Naive thymus-derived CD4-positive, alpha-beta T cell (primary cell): Measurements from ENCODE around the gene USP37. TPM values are rescaled to one million over a fixed set of nuclear protein-coding genes. Genes with fewer than 3 reads are reported as not detected.
"Not testable (repeated sequence)": the region's sequence is repeated elsewhere in the genome, so short reads cannot be mapped to it uniquely, and the experiment has no call there.

Source experiments
- ATAC-seq: fragments of 150-1000 bp; cut with Tn5 transposase; 2 replicates; pipeline ENCODE4 v1.10.0; 2021; ENCODE audit warnings: mild to moderate bottlenecking, moderate library complexity
- CTCF ChIA-PET: fragments of 350-600 bp; sonication (Branson Sonifier 250); formaldehyde crosslinking; loops from one replicate; lab custom pipeline; 2021; ENCODE audit warnings: antibody characterized with exemption; lab: Charles Lee
- POLR2A ChIA-PET: fragments of 350-600 bp; sonication (Branson Sonifier 250); formaldehyde crosslinking; loops from one replicate; lab custom pipeline; 2021; ENCODE audit warnings: antibody characterized with exemption, inconsistent platforms; lab: Charles Lee
- DNase-seq, 9 donors: peaks; one replicate each; pipeline versions ENCODE4 v3.0.0 to v3.0.0-alpha.2; 2020 to 2022; ENCODE audit warnings: mixed read lengths in 1 of 9
- H3K27ac ChIP-seq: one replicate; pipeline ENCODE4 v1.7.0; 2013; ENCODE audit warnings: mild to moderate bottlenecking, low read depth, low read length, moderate library complexity
- H3K27me3 ChIP-seq, 2 donors: one replicate each; pipeline ENCODE4 v1.7.0; 2013; ENCODE audit warnings: low read length in 2 of 2, mild to moderate bottlenecking in 2 of 2, moderate library complexity in 2 of 2; ENCODE audit not compliant: control insufficient read depth in 2 of 2, insufficient read depth in 2 of 2
- H3K36me3 ChIP-seq, 3 experiments: 1 replicate in 2 of 3; 2 replicates in 1 of 3; pipeline ENCODE4 v1.7.0; 2013; ENCODE audit warnings: low read length in 3 of 3, mild to moderate bottlenecking in 3 of 3, moderate library complexity in 1 of 3; ENCODE audit not compliant: insufficient read depth in 3 of 3, control insufficient read depth in 2 of 3
- H3K4me1 ChIP-seq, 2 donors: one replicate each; pipeline ENCODE4 v1.7.0; 2013; ENCODE audit warnings: low read length in 2 of 2, mild to moderate bottlenecking in 2 of 2, moderate library complexity in 1 of 2; ENCODE audit not compliant: control insufficient read depth in 2 of 2, insufficient read depth in 2 of 2
- H3K4me3 ChIP-seq: 2 replicates; pipeline ENCODE4 v1.7.0; 2013; ENCODE audit warnings: mild to moderate bottlenecking, low read length
- H3K9me3 ChIP-seq, 3 experiments: 1 replicate in 2 of 3; 2 replicates in 1 of 3; pipeline ENCODE4 v1.7.0; 2013; ENCODE audit warnings: low read length in 3 of 3; ENCODE audit not compliant: control insufficient read depth in 2 of 3
- H3K27ac Mint-ChIP-seq, 9 donors: one replicate each; pipeline ENCODE4 v1.8.0; 2020 to 2022; ENCODE audit warnings: mixed read lengths in 9 of 9, mild to moderate bottlenecking in 8 of 9, moderate library complexity in 5 of 9, inconsistent platforms in 2 of 9
- H3K27me3 Mint-ChIP-seq, 5 donors: one replicate each; pipeline ENCODE4 v1.8.0; 2021 to 2022; ENCODE audit warnings: mixed read lengths in 5 of 5, mild to moderate bottlenecking in 1 of 5
- H3K36me3 Mint-ChIP-seq, 5 donors: one replicate each; pipeline ENCODE4 v1.8.0; 2020 to 2022; ENCODE audit warnings: mixed read lengths in 5 of 5, mild to moderate bottlenecking in 3 of 5, inconsistent platforms in 1 of 5
- H3K4me1 Mint-ChIP-seq, 7 donors: one replicate each; pipeline ENCODE4 v1.8.0; 2020 to 2022; ENCODE audit warnings: mixed read lengths in 7 of 7, mild to moderate bottlenecking in 3 of 7, inconsistent platforms in 1 of 7
- H3K4me3 Mint-ChIP-seq, 10 donors: one replicate each; pipeline ENCODE4 v1.8.0; 2020 to 2022; ENCODE audit warnings: mild to moderate bottlenecking in 10 of 10, mixed read lengths in 10 of 10, moderate library complexity in 6 of 10, inconsistent platforms in 2 of 10
- H3K9me3 Mint-ChIP-seq, 11 donors: one replicate each; pipeline ENCODE4 v1.8.0; 2020 to 2022; ENCODE audit warnings: mixed read lengths in 11 of 11, mild to moderate bottlenecking in 4 of 11, inconsistent platforms in 1 of 11, moderate library complexity in 1 of 11
- intact Hi-C, 2 donors: fragments of 100-400 bp; cut with micrococcal nuclease; formaldehyde crosslinking; loops; one replicate each; pipeline ENCODE4 v1.15.1; 2023
- polyA plus RNA-seq, 2 donors: library from polyadenylated mRNA; unstranded; fragments of 300-500 nt; fragmentation: Illumina TruSeq; gene quantifications; one replicate each; pipeline ENCODE4 v1.2.3, GENCODE V29; 2021
- total RNA-seq, 6 experiments: library from RNA in 5 of 6; stranded (reverse) in 5 of 6; gene quantifications; 1 replicate in 5 of 6; 2 replicates in 1 of 6; pipeline ENCODE4 v1.2.3 and lab custom pipeline; 2021 to 2026

USP37 gene
- total and polyA plus RNA-seq, 7 experiments from 2014 or later = 10.1 to 36.3 (median 24.6) TPM

- Histone ChIP-seq H3K4me1 (peaks cover 7 to 13% of the 10 kb centered on the region in 2 donors), H3K4me3 (no peak overlapping the region), H3K27ac (no peak overlapping the region), H3K36me3 (peaks cover 0 to 26% (median 5%) of the 10 kb centered on the region in 3 experiments), H3K9me3 (no peaks in the 10 kb centered on the region), H3K27me3 (no peaks in the 10 kb centered on the region)
- intact Hi-C loops = loop anchor here in 1 of 2 donors (10.0 kb wide), 1 partner anchor 691 kb away; the partner anchor contains the start of genes TUBA4A and TUBA4B
- Mint-ChIP-seq H3K36me3 (peaks cover 11 to 28% (median 22%) of the 10 kb centered on the region in 5 donors), H3K9me3 (no peaks in the 10 kb centered on the region), H3K4me1 (peaks cover 28 to 57% (median 46%) of the 10 kb centered on the region in 7 donors), H3K27ac (peak overlapping the region in 3 of 9 donors; percentile 50 to 80 (median 79)), H3K4me3 (no peak overlapping the region), H3K27me3 (no peaks in the 10 kb centered on the region)
- ATAC-seq (no peak), DNase-seq (no peak)
- POLR2A ChIA-PET = interaction anchor here (1.7 kb wide), 1 partner anchor 95 kb away, joined by 7 read pairs; the partner anchor contains the start of genes BCS1L and ZNF142
- CTCF ChIA-PET = no interaction called here
Measured at GRCh38 chr2:218564056-218564455, 4.1 kb downstream of the USP37 start.

GRCh38 chr2:218558986-218559385 is 9.2 kb downstream of the USP37 start:
- Mint-ChIP-seq H3K27ac (no peak overlapping the region), H3K27me3 (no peaks in the 10 kb centered on the region), H3K36me3 (peaks cover 17 to 42% (median 30%) of the 10 kb centered on the region in 5 donors), H3K4me1 (peaks cover 11 to 37% (median 25%) of the 10 kb centered on the region in 7 donors), H3K4me3 (no peak overlapping the region), H3K9me3 (no peaks in the 10 kb centered on the region)
- DNase-seq (no peak), ATAC-seq (no peak)
- ChIA-PET POLR2A (no interaction called here), CTCF (no interaction called here)
- H3K9me3 ChIP-seq = no peaks in the 10 kb centered on the region
- H3K36me3 ChIP-seq = peaks cover 0 to 50% (median 18%) of the 10 kb centered on the region in 3 experiments
- intact Hi-C loops = no loop called here
- H3K27ac ChIP-seq = no peak overlapping the region
- no peaks in the 10 kb centered on the region for H3K27me3 ChIP-seq
- no peaks in the 10 kb centered on the region for H3K4me1 ChIP-seq
- H3K4me3 ChIP-seq = no peak overlapping the region

GRCh38 chr2:218557941-218558340 is 10.2 kb downstream of the USP37 start:
- ChIA-PET POLR2A (no interaction called here), CTCF (interaction anchor here (0.8 kb wide), 1 partner anchor 56 kb away, joined by 4 read pairs; no protein-coding TSS in a partner anchor)
- ATAC-seq (no peak), DNase-seq (no peak)
- Mint-ChIP-seq H3K4me1 (peaks cover 10 to 32% (median 20%) of the 10 kb centered on the region in 7 donors), H3K27me3 (no peaks in the 10 kb centered on the region), H3K36me3 (peaks cover 21 to 47% (median 35%) of the 10 kb centered on the region in 5 donors), H3K9me3 (no peaks in the 10 kb centered on the region), H3K4me3 (no peak overlapping the region), H3K27ac (no peak overlapping the region)
- H3K36me3 ChIP-seq = peaks cover 5 to 58% (median 18%) of the 10 kb centered on the region in 3 experiments
- no peak overlapping the region for H3K27ac ChIP-seq
- no peaks in the 10 kb centered on the region for H3K4me1 ChIP-seq
- H3K27me3 ChIP-seq = no peaks in the 10 kb centered on the region
- H3K9me3 ChIP-seq = no peaks in the 10 kb centered on the region
- no peak overlapping the region for H3K4me3 ChIP-seq
- intact Hi-C loops = no loop called here

GRCh38 chr2:218555527-218555926 is 12.6 kb downstream of the USP37 start:
- ChIA-PET POLR2A (no interaction called here), CTCF (no interaction called here)
- DNase-seq (no peak), ATAC-seq (no peak)
- Mint-ChIP-seq H3K4me1 (peaks cover 3 to 29% (median 6%) of the 10 kb centered on the region in 7 donors), H3K9me3 (no peaks in the 10 kb centered on the region), H3K4me3 (no peak overlapping the region), H3K27me3 (no peaks in the 10 kb centered on the region), H3K36me3 (peaks cover 16 to 51% (median 37%) of the 10 kb centered on the region in 5 donors), H3K27ac (peak overlapping the region in 2 of 9 donors; percentile 0 to 80)
- Histone ChIP-seq H3K4me1 (no peaks in the 10 kb centered on the region), H3K4me3 (no peak overlapping the region), H3K27me3 (no peaks in the 10 kb centered on the region), H3K9me3 (no peaks in the 10 kb centered on the region), H3K36me3 (peaks cover 11 to 66% (median 18%) of the 10 kb centered on the region in 3 experiments), H3K27ac (no peak overlapping the region)
- intact Hi-C loops = no loop called here

GRCh38 chr2:218554225-218554624 is 13.9 kb downstream of the USP37 start:
- H3K9me3 Mint-ChIP-seq, H3K27ac Mint-ChIP-seq, H3K27ac ChIP-seq, H3K27me3 Mint-ChIP-seq, H3K4me1 ChIP-seq, DNase-seq, H3K9me3 ChIP-seq, H3K4me3 ChIP-seq, H3K4me3 Mint-ChIP-seq, H3K27me3 ChIP-seq, intact Hi-C loops, POLR2A ChIA-PET, ATAC-seq, CTCF ChIA-PET: not testable (repeated sequence)
- H3K4me1 Mint-ChIP-seq = peaks cover 3 to 25% (median 6%) of the 10 kb centered on the region in 7 donors
- H3K36me3 Mint-ChIP-seq = peaks cover 12 to 43% (median 35%) of the 10 kb centered on the region in 5 donors
- peaks cover 11 to 58% (median 14%) of the 10 kb centered on the region in 3 experiments for H3K36me3 ChIP-seq

- POLR2A ChIA-PET = no interaction called here
- Histone ChIP-seq H3K36me3 (peaks cover 10 to 70% (median 31%) of the 10 kb centered on the region in 3 experiments), H3K4me3 (no peak overlapping the region), H3K27me3 (no peaks in the 10 kb centered on the region), H3K4me1 (no peaks in the 10 kb centered on the region), H3K27ac (no peak overlapping the region), H3K9me3 (no peaks in the 10 kb centered on the region)
- no peak overlapping the region for H3K27ac Mint-ChIP-seq
- peaks cover 6 to 54% (median 25%) of the 10 kb centered on the region in 5 donors for H3K36me3 Mint-ChIP-seq
- ATAC-seq (no peak), DNase-seq (no peak)
- H3K27me3 Mint-ChIP-seq = no peaks in the 10 kb centered on the region
- peaks cover 0 to 13% (median 0%) of the 10 kb centered on the region in 7 donors for H3K4me1 Mint-ChIP-seq
- intact Hi-C loops = no loop called here
- H3K4me3 Mint-ChIP-seq = no peak overlapping the region
- CTCF ChIA-PET = no interaction called here
- H3K9me3 Mint-ChIP-seq = no peaks in the 10 kb centered on the region
Measured at GRCh38 chr2:218547978-218548377, 20.2 kb downstream of the USP37 start.

GRCh38 chr2:218547511-218547910 is 20.6 kb downstream of the USP37 start:
- Mint-ChIP-seq H3K9me3 (no peaks in the 10 kb centered on the region), H3K4me1 (peaks cover 0 to 10% (median 0%) of the 10 kb centered on the region in 7 donors), H3K36me3 (peaks cover 5 to 54% (median 21%) of the 10 kb centered on the region in 5 donors), H3K27me3 (no peaks in the 10 kb centered on the region), H3K4me3 (no peak overlapping the region), H3K27ac (no peak overlapping the region)
- ChIA-PET CTCF (no interaction called here), POLR2A (no interaction called here)
- intact Hi-C loops = no loop called here
- no peak for DNase-seq
- Histone ChIP-seq H3K27me3 (no peaks in the 10 kb centered on the region), H3K9me3 (no peaks in the 10 kb centered on the region), H3K27ac (no peak overlapping the region), H3K36me3 (peaks cover 13 to 70% (median 30%) of the 10 kb centered on the region in 3 experiments), H3K4me3 (no peak overlapping the region), H3K4me1 (no peaks in the 10 kb centered on the region)
- ATAC-seq = no peak
